ENCODE measurements around the gene LBHD2.
"Not testable (repeated sequence)": the region's sequence is repeated elsewhere in the genome, so short reads cannot be mapped to it uniquely, and the experiment has no call there.

Gene LBHD2

DNA sequence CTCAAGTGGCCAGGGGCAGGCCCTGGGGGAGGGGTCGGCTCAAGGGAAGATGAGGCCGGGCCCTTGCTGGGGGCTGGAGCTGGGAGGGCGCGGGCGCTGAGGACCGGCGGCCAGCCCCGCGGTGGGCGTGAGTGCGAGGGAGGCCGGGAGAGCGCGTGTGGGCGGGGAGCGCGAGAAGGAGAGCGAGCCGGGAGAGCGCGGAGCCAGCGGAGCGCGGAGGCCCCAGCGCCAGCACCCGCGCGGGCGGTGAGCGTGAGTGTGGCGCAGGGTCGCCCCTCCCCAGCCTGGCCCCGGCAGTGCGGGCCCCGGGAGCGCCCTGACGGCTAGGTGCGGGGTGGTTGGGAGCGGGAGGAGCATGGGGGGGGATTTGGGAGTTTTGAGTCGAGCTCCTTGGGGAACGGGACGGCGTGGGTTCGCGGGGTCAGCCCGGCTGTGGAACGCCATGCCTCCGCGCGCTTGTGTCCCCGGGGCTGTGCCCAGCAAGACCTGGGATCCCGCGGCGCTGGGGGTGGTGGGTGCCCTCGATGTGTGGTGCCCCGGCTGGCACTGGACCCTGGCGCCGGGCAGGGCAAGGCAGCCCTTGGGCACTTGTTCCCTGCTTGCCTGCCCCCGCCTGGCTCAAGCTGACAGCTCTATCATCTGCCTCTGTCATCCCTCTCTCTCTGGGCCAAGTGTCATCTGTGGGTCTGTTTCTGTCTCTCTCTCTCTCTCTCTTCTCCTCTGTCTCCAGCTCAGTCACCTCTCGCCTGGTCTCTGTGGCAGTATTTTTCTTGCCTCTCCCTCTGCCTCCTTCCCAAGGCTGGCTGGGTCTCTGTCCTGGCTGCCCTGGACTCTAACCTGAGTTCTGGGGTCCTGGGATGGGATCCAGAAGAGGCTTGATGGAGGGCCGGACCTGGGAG, at the start of gene LBHD2:
Gene LBHD2 (plus strand): TSS at position 190 of the 899 bp plus-strand sequence. CDS start 1,803 bp downstream, outside the sequence.
- DNase-seq, result no peak

DNA sequence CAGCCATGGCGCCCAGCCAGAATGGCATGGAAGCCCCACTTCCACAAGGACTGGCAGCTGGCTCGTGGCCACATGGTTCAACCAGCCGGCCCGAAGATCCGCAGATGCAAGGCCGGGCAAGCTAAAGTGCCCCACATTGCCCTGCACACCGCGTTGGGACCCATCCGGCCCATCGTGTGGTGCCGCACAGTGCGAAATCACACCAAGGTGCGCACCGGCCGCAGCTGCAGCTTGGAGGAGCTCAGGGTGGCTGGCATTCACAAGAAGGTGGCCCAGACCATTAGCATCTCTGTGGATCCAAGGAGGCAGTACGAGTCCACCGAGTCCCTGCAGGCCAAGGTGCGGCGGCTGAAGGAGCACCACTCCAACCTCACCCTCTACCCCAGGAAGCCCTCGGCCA, 42.5 kb upstream of the LBHD2 start:
- no peak for DNase-seq

DNA sequence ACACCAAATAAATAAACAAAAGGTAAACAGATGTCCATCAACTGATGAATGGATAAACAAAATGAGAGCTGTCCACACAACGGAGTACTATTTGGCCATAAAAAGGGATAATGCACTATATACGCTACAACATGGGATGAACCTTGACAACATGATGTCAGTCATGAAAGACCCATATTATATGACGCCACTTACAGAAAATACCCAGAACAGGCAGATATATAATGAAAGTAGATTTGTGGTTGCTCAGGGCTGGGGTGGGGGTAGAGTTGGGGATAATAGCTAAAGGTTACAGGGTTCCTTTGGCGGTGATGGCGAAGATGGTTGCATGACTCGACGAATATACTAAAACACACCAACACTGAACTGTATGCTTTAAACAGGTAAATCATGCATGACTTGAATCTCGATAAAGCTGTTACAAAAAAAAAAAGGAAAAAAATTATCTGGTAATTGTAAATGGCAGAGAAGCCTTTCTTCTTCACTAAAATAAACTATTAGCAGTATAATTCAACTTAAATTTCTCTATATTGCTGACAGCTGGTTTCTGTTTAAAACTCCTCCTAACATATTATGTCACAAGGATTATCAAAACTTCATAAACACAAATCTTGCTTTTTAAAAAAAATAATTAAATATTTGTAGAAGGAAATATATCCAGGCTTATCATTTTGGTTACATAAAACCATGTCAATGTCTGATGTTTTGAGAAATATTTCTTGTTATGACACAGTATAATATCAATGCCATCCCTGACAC, 40.6 kb upstream of the LBHD2 start:
- DNase-seq, result no peak

DNA sequence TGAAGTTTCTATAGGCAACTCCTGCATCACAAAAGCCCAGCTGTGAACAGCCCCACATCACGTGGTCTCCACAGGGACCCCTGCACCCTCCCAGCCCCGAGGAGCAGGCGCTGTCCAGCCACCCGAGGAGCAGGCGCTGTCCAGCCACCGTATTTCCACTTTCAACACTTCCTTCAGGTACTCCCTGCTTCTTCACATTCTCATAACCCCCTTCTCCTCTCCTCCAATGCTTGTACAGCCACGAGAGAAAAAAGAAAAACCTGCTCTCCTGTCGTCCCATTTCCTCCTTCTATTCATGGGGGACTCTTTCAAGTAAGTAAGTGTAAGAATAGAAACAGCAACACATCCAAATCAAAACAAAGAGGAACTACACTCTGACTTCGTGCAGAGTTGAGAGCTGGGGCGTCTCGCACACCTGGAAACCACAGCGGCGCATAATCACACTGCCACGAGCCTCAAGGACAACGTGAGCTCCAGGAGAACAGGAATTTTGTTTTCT, 38.6 kb upstream of the LBHD2 start:
- no peak for DNase-seq

DNA sequence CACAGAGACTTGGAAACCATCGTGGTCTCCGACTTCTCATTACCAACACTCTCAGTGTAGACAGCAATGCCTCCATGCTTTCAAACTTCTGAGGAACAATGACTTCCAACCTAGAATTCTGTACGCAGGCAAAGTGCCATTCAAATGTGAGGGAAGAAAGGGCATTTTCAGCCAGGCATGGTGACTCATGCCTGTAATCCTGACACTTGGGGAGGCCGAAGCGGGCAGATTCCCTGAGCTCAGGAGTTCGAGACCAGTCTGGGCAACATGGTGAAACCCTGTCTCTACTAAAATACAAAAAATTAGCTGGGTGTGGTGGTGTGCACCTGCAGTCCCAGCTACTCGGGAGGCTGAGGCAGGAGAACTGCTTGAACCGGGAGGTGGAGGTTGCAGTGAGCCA, 36.6 kb upstream of the LBHD2 start:
- not testable (repeated sequence) for DNase-seq

DNA sequence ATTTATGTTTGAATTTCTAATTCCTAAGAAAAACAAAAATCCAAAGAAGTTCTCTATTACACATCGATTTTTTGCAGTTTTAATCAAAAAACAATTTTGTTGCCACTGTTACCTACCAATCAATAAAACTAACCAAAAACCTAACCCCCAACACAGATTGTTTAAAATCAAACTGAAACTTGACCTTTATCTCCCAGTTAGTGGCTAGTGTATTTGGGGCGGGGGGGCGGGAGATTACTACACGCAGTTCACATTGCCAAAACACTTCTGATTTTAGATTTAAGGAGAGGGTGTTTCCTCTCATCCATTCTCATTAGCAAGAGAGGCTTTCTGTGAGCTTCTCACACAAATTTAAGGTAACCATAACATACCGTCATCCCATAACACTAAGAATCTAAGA, 33.1 kb upstream of the LBHD2 start:
- no peak for DNase-seq

DNA sequence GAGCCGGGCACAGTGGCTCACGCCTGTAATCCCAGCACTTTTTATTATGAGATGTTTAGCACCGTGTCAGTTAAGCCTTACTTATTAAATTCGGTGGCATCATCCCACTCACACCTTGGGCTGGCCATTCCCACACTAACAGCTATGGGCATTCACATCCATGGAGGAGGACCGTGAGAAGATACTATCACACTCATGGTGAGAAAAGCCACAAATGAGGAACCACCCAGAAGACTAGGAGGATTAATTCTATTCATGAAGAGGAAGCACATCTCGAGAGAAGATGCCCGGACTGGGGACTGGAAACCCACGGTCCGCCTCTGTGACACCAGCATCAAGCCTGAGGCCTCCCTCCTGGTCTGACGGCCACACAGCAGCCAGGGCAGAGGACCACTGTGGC, 31.6 kb upstream of the LBHD2 start:
- no peak for DNase-seq

DNA sequence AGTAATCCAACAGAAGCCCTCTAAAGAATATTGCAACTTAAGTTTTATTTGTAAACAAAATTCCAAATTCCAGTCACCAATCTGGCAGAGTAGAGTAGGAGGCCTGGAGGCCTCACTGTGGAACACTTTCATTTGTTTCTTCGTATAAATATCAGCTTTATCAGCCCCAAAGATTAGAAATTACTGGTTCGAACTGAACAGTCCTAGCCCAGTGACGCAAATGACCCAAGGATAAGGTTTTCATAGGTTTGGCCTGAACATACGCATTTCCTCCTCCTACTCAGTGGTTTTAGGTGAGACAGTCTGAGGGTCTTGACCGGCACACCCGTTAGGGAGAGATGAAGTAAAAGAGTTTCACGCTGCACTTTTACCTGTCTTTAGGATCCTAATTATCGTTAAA, 28.3 kb upstream of the LBHD2 start:
- no peak for DNase-seq

DNA sequence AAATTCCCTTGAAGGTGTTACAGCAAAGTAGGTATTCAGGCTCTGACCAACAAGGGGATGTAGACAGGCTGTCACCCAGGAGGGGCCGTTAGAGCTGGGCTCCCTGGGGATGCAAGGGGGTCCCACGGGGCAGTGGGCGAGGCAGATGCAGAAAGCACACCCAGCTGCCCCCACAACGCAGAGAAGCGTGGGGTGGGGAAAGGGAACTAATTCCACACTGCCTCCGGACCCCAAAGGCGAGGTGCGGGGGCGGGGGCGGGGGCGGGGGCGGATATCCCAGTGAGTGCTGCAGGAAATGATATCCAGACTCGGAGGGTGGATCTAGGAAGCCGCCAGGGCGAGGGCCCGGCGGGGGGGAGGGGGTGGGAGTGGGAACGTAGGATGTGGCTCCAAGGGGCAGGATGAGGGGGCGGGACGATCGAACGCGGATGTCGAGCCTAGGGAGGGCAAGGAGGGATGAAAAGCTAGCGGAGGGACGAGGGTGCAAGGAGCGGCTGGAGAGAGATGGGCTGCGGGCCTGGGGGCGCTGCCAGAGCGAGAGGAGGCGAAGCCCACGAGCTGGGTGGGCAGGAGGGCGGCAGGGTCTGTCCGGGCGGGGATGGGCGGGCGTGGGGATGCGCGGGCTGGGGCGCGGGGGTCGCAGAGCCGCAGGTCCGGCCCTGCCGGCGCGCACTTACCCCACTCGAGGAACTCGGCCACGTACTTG, 27.5 kb upstream of the LBHD2 start:
- DNase-seq, result peak; percentile 50

DNA sequence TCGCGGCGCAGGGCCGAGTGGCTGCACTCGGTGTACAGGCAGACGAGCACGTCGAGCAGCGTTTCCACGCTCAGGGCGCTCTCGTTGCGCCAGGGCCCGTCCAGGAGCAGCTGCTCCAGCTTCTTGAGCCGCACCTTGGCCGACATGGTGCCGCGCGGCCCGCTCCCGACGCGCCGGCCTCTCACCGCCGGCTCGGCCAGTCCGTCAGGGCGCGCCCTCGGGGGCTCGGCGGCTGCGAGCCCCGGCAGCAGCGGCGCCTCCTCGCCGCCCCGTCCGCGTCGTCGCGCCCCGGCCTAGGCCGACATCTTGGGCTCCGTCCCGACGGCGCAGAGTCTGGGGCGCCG, 27.0 kb upstream of the LBHD2 start:
- no peak for DNase-seq

DNA sequence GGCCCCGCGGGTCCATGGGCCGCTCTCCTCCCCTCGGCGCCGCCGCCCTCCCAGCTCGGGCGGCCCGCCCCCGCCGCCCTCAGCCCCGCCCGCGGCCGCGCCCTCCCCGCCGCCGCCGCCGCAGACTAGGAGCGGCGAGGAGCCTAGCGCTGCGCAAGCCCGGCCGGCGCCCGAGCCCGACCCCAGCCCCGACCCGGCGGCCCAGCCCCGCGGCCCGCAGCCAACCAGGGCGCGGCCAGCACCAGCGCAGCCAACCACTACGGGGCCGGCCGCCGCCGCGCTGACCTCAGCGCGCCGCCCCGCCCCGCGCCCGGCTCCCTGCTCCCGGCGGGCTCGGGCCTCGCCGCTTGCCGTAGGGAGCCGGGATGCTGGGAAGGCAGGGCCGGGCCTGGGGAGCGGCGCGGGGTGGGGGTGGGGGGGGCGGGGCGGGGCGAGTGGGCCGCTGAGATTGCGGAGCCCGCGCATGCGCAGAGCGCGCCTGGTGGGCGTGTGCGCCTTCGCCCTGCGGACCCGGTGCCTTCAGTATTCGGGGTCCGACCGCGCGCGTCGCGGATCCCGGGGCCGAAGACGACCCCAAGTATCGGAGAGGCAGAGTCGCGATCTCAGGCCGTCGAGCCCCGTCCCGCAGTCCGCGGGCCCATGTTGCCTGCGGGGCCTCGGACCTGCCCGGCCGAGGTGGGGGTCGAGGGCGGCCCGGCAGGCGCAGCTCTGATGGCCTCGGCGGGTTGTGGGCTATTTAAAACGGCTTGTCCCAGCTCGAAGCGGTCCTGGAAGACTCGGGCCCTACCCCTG, 26.4 kb upstream of the LBHD2 start, which contains the start of gene CDC42BPB:
Gene CDC42BPB (minus strand): TSS at position 178 of the 792 bp plus-strand sequence. CDS start 376 bp downstream, outside the sequence.
- peak; percentile 90 for DNase-seq

DNA sequence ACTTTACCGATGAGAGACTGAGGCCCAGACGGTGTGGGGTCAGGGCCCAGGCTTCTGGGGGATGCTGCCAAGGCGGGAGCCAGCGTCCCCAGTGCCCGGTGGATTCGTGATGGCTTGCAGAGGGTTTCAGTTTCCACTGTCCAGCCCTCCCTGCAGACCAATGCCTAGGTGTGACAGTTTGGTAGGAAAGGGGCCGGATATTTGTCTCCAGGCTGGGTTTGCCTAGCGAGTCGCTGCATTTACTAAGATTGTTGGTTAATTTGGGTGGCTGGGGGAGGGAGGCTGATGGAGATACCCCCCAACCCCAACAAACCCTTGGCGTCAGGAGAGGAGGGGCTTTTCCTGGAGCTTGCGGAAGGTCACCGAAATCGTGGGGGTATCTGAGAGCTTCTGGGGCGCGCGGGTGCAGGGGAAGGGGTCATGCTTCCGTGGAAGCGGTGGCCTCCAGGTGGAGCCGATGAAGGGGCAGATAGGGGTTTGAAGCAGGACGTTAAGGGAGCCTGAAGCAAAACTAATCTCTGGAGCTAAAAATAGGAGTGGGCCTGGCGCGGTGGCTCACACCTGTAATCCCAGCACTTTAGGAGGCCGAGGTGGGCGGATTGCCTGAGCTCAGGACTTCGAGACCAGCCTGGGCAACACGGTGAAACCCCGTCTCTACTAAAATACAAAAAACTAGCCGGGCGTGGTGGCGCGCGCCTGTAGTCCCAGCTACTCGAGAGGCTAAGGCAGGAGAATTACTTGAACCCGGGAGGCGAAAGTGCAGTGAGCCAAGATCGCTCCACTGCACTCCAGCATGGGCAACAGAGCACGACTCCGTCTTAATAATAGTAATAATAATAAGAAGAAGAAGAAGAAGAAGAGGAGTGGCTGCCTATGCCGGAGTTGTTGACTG, 25.6 kb upstream of the LBHD2 start:
- no peak for DNase-seq

DNA sequence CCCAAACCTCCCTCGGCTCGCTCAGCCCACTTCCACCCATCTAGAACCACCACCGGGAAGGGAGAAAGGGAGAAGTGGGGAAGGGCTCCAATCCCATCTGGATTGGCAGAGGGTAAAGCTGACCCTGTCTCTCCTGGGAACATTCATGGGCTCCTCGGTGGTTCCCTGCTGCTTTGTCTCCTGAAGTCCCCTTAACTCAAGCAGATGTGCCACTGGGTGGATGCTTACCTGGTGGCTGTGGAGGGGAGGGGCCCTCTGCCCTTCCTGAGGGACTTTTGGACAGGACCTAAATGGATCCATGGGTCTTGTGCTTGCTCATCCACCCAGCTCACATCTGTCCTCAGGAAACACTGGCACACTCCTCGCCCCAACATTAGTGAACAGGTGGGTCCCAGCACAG, 24.5 kb upstream of the LBHD2 start:
- no peak for DNase-seq

DNA sequence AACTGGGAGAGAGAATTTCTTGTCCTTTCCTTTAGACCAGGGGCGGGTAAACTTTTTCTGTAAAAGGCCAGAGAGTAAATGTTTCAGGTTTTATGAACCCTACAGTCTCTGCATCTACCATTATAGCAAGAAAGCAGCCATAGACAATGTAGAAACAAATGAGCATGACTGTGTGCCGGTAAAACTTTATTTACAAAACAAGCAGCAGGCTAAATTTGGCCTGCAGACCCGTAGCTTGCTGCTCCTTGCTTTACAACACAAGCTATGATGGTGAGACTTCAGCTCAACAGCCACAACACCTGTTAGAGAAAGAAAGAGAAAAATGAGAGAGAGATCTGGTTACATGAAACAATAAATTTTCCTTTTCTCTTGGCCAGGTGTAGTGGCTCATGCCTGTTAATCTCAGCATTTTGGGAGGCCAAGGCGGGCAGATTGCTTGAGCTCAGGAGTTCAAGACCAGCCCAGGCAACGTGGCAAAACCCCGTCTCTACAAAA, 22.5 kb upstream of the LBHD2 start:
- peak; percentile 27 for DNase-seq

DNA sequence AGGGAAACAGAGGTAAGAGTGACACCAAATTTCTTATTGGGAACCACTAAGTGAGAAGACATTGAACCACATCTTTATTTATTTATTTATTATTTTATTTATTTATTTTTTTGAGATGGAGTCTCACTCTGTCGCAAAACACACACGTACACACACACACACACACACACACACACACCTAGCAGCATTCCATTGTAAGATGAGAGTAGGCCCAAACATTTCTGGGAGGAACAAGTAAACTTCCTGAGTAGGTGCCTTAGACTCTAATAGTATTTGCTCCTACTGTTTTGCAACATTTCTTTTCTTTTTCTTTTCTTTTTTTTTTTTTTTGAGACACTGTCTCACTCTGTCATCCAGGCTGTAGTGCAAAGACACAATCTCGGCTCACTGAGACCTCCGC, 19.6 kb upstream of the LBHD2 start:
- DNase-seq, result no peak

DNA sequence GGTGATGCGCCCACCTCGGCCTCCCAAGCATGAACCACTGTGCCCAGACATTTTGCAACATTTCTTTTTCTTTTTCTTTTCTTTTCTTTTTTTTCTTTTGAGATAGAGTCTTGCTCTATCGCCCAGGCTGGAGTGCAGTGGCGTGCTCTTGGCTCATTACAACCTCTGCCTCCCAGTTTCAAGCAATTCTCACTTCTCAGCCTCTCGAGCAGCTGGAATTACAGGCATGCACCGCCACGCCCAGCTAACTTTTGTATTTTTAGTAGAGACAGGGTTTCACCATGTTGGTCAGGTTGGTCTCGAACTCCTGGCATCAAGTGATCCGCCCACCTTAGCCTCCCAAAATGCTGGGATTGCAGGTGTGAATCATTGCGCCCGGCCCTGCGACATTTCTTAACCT, 19.0 kb upstream of the LBHD2 start:
- DNase-seq, result no peak

DNA sequence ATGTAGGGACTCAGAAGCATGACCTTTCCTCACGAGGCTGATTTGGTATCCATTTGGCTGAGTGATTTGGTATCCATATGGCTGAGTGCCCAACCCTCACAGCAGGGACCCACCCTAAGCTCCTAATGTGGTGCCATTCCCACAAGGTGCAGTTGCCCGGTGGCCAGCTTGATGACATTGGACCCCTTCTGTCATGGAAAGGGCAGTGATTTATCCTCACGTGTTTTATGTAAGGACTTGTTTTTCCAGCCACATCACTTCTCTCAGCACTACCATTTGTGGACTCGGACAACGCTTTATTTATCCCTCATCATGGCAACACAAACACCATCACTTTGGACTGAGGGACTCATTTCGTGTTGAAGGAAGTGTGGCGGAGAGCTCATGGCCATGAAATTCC, 18.1 kb upstream of the LBHD2 start:
- DNase-seq, result no peak

DNA sequence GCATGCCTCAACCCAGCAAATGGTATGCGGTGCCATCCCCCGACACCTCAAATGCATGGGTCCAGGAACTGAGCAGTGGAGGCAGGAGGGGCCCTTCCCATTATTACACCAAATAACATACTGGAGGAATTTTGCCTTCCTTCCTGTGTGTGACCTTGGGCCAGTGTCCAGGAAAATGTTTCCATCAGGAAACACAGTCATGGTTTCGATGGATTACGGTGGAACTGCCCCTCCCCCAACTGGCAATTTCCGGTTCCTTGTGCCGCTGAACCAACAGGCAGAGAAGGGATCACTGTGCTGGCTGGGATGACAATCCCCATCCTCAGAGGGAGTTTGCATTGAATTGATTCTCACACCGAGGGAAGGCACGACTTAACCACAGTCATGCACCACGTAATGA, 17.6 kb upstream of the LBHD2 start:
- DNase-seq, result no peak

DNA sequence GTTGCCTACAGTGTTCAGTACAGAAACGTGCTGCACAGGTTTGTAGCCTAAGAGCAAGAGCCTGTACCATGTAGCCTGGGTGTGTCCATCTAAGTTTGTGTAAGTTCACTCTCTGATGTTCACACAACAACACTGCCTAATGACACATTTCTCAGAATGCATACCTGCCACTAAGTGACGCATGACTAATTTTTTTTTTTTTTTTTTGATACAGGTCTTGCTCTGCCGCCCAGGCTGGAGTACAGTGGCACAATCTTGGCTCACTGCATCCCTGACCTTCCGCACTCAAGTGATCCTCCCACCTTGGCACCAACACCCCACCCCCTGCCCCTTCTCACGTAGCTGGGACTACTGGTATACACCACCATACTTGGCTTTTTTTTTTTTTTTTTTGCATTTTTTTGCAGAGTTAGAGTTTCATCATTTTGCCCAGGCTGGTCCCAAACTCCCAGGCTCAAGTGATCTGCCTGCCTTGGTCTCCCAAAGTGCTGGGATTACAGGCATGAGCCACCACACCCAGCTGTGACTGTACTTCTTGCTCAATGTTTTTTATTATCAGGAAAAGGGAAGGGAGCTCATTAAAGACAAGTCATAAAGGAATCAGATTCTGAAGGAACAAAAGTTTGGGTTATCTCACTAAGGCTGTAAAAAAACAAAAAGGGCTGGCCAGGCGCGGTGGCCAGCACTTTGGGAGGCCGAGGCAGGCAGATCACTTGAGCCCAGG, 16.6 kb upstream of the LBHD2 start:
- DNase-seq, result no peak

DNA sequence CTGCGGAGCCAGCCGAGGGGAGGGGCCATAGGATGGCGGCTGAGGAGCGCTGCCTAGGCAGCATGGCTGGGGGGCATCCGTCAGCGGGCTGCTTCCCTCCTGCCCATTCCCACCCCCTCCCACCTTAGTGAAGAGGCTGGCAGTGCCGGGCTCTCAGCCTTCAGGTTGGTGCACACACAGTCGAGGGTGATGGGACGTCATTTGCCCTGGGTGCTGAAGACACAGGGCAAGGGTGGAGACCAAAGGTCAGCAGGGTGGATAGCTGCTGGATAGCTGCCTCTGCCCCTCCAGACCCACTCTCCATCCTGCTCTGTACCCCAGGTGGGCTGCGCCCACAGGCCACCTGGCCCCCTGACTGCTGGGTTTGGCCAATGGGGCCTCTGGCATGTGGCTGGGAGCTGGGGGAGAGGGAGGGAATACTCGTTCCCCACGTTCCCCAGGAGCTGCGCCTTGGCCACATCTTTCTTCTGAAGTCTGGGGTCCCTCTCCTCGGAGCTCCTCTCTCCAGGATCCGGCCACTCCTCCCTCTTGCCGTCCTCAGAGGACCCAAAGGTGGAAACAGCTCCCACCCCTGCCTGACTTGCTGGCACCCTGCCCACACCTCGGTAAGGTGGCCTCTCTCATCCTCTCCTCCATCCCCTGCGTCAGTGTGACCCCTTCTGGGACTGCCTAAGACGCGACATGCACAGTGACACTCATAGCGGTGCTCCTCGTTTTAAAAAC, 15.5 kb upstream of the LBHD2 start:
- DNase-seq, result no peak
